Astrocyte (in vitro differentiated cells and primary cell): Measurements from ENCODE around the gene EXOC4. TPM values are rescaled to one million over a fixed set of nuclear protein-coding genes. Genes with fewer than 3 reads are reported as not detected.

ENCODE experiments used
- DNase-seq: peaks from one replicate; pipeline ENCODE4 v3.0.0-alpha.2; 2010; ENCODE audit warnings: low read depth
- FAIRE-seq: peaks from 2 replicates; lab custom pipeline; 2011; peaks lifted over from hg19 to GRCh38; lab: Jason Lieb, UNC
- H2AFZ ChIP-seq: 2 replicates; pipeline ENCODE4 v1.6.0; 2012; ENCODE audit warnings: low read depth, low read length, inconsistent platforms
- H3K27ac ChIP-seq: 2 replicates; pipeline ENCODE4 v1.5.1; 2011; ENCODE audit warnings: low read depth, low read length, inconsistent platforms
- H3K27me3 ChIP-seq: 2 replicates; pipeline ENCODE4 v1.6.0; 2011; ENCODE audit warnings: low read length, inconsistent platforms; ENCODE audit not compliant: insufficient read depth
- H3K36me3 ChIP-seq: 2 replicates; pipeline ENCODE4 v1.5.1; 2011; ENCODE audit warnings: low read length, inconsistent platforms; ENCODE audit not compliant: insufficient read depth
- H3K4me1 ChIP-seq: 2 replicates; pipeline ENCODE4 v1.5.1; 2011; ENCODE audit warnings: low read length, inconsistent platforms; ENCODE audit not compliant: insufficient read depth
- H3K4me2 ChIP-seq: 2 replicates; pipeline ENCODE4 v1.6.0; 2012; ENCODE audit warnings: low read length, inconsistent platforms
- H3K4me3 ChIP-seq: 2 replicates; pipeline ENCODE4 v1.5.1; 2011; ENCODE audit warnings: low read depth, mild to moderate bottlenecking, low read length, inconsistent platforms; ENCODE audit not compliant: insufficient read depth
- H3K79me2 ChIP-seq: 2 replicates; pipeline ENCODE4 v1.6.0; 2012; ENCODE audit warnings: mild to moderate bottlenecking, low read length, inconsistent platforms; ENCODE audit not compliant: insufficient read depth
- H3K9ac ChIP-seq: 2 replicates; pipeline ENCODE4 v1.6.0; 2012; ENCODE audit warnings: mild to moderate bottlenecking, low read length, inconsistent platforms
- H3K9me3 ChIP-seq: 2 replicates; pipeline ENCODE4 v1.5.1; 2012; ENCODE audit warnings: low read depth, mild to moderate bottlenecking, low read length, inconsistent platforms; ENCODE audit not compliant: insufficient read depth
- H4K20me1 ChIP-seq: 2 replicates; pipeline ENCODE4 v1.6.0; 2012; ENCODE audit warnings: low read length, inconsistent platforms; ENCODE audit not compliant: insufficient read depth
- H3K27ac Mint-ChIP-seq: one replicate; pipeline ENCODE4 v1.8.0; 2021; ENCODE audit warnings: mild to moderate bottlenecking, mixed read lengths; ENCODE audit not compliant: unreplicated experiment
- H3K27me3 Mint-ChIP-seq: one replicate; pipeline ENCODE4 v1.8.0; 2021; ENCODE audit warnings: low read depth, mixed read lengths; ENCODE audit not compliant: unreplicated experiment
- H3K36me3 Mint-ChIP-seq: one replicate; pipeline ENCODE4 v1.8.0; 2021; ENCODE audit warnings: low read depth, mixed read lengths; ENCODE audit not compliant: unreplicated experiment
- H3K4me1 Mint-ChIP-seq: one replicate; pipeline ENCODE4 v1.8.0; 2021; ENCODE audit warnings: low read depth, mixed read lengths; ENCODE audit not compliant: unreplicated experiment
- H3K4me3 Mint-ChIP-seq: one replicate; pipeline ENCODE4 v1.8.0; 2021; ENCODE audit warnings: mild to moderate bottlenecking, moderate library complexity, mixed read lengths; ENCODE audit not compliant: unreplicated experiment
- H3K9me3 Mint-ChIP-seq: one replicate; pipeline ENCODE4 v1.8.0; 2021; ENCODE audit warnings: mild to moderate bottlenecking, mixed read lengths; ENCODE audit not compliant: unreplicated experiment
- EZH2 ChIP-seq: IDR thresholded peaks from 2 replicates; pipeline ENCODE4 v1.6.1; 2012; ENCODE audit warnings: mild to moderate bottlenecking, low read length, inconsistent platforms; ENCODE audit not compliant: insufficient read depth
- total RNA-seq: library from RNA; stranded (reverse); gene quantifications from 2 replicates; pipeline ENCODE4 v1.2.1, GENCODE V29; 2021
- TF ChIP-seq, protein P1 (sequence below): IDR thresholded peaks from 2 replicates; pipeline ENCODE4 v1.5.1; 2011; ENCODE audit warnings: low read depth, mild to moderate bottlenecking, inconsistent platforms, low read length, moderate library complexity; ENCODE audit not compliant: insufficient read depth

Gene EXOC4
- total RNA-seq, 1 donor from 2014 or later: 57.5 TPM

DNA sequence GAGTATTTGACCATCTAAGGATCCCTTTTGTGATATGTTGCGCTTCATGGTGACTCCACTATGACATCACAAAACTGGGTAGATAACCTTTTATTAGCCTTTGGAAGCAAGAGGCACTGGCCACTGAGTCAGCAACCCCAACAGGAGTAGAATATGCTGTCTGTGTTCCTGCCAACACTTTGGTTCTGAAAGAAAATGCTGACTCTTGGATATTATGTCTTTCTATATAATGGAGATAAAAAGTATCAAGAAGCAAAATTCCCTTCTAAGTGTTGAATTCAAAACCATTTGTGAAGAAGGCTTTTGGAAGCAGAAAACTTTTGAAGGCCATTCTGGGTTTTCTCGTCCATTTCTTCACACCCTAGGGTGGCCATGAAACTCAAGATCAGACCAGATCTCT is 528.0 kb downstream of the EXOC4 start:
- no peaks in the 10 kb centered on the region for H3K27me3 ChIP-seq
- H3K4me1 Mint-ChIP-seq: no peaks in the 10 kb centered on the region
- H3K4me3 ChIP-seq: no peak overlapping the region
- H4K20me1 ChIP-seq: no peaks in the 10 kb centered on the region
- no peak overlapping the region for H2AFZ ChIP-seq
- H3K27ac ChIP-seq: no peak overlapping the region
- no peaks in the 10 kb centered on the region for H3K36me3 ChIP-seq
- H3K9ac ChIP-seq: no peak overlapping the region
- H3K9me3 Mint-ChIP-seq: no peaks in the 10 kb centered on the region
- no peaks in the 10 kb centered on the region for H3K9me3 ChIP-seq
- H3K4me3 Mint-ChIP-seq: no peak overlapping the region
- H3K36me3 Mint-ChIP-seq: peaks cover 3% of the 10 kb centered on the region
- TF ChIP-seq EZH2: no peak
- TF ChIP-seq, protein P1, sequence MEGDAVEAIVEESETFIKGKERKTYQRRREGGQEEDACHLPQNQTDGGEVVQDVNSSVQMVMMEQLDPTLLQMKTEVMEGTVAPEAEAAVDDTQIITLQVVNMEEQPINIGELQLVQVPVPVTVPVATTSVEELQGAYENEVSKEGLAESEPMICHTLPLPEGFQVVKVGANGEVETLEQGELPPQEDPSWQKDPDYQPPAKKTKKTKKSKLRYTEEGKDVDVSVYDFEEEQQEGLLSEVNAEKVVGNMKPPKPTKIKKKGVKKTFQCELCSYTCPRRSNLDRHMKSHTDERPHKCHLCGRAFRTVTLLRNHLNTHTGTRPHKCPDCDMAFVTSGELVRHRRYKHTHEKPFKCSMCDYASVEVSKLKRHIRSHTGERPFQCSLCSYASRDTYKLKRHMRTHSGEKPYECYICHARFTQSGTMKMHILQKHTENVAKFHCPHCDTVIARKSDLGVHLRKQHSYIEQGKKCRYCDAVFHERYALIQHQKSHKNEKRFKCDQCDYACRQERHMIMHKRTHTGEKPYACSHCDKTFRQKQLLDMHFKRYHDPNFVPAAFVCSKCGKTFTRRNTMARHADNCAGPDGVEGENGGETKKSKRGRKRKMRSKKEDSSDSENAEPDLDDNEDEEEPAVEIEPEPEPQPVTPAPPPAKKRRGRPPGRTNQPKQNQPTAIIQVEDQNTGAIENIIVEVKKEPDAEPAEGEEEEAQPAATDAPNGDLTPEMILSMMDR: no peak
- H3K4me1 ChIP-seq: no peaks in the 10 kb centered on the region
- no peak overlapping the region for H3K27ac Mint-ChIP-seq
- H3K4me2 ChIP-seq: no peak overlapping the region
- H3K79me2 ChIP-seq: no peaks in the 10 kb centered on the region
- no peaks in the 10 kb centered on the region for H3K27me3 Mint-ChIP-seq
- FAIRE-seq (no peak), DNase-seq (no peak)

DNA sequence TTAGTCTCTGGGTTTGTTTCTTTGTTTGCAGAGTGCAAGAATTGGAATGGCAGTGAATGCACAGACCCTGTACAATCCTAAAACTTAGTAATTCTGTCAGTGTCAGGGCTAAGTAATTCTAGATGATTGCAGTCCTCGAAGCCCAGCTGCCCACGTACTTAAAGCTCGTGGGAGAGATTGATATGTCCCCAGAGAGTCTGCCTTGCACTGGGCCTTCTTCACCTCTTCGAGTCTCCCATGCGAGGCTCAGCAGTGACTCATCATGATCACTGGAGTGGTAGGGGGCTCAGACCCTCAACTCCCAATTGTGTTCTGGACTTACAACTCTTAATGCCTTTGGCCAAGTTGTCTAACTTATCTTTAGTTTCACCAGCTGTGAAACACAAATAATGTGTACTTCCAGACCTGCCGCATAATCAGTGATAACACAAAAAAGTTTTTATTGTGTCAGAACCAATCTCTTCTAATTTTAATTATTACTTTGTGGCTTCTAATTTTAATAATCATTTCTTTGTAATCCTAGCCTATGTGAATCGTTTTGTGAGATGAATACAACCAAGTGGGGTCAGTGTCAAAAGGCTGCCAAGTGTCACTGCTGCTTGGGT is 528.7 kb downstream of the EXOC4 start:
- Histone ChIP-seq H3K4me2 (no peak overlapping the region), H2AFZ (no peak overlapping the region), H3K79me2 (no peaks in the 10 kb centered on the region), H3K4me3 (no peak overlapping the region), H3K9me3 (no peaks in the 10 kb centered on the region), H3K27me3 (no peaks in the 10 kb centered on the region), H4K20me1 (no peaks in the 10 kb centered on the region), H3K4me1 (no peaks in the 10 kb centered on the region), H3K9ac (no peak overlapping the region), H3K27ac (no peak overlapping the region), H3K36me3 (no peaks in the 10 kb centered on the region)
- TF ChIP-seq, protein P1: no peak
- no peak for TF ChIP-seq EZH2
- no peak for FAIRE-seq
- Mint-ChIP-seq H3K36me3 (peaks cover 3% of the 10 kb centered on the region), H3K27me3 (no peaks in the 10 kb centered on the region), H3K9me3 (no peaks in the 10 kb centered on the region), H3K4me3 (no peak overlapping the region), H3K27ac (no peak overlapping the region), H3K4me1 (no peaks in the 10 kb centered on the region)
- DNase-seq: no peak

DNA sequence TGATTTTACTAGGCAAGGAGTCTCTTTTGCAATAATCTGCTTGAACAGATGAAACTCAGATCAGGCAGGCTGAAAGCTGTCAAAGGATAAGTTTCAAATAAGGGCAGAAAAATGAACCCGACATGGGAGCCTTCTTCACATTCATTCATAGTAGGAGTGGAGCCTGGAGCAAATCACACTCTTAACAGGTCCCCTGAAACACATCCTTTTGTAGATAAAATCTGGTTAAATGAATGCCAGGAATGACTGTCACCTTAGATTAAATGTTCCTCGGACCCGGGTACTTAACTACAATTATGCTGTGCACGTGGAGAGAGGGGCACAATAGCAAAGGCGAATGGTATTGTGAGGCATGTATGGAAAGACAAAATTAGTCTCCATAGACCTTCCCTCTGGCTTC is 529.6 kb downstream of the EXOC4 start:
- H3K9me3 ChIP-seq: no peaks in the 10 kb centered on the region
- FAIRE-seq (no peak), DNase-seq (no peak)
- H3K27ac ChIP-seq: no peak overlapping the region
- no peak overlapping the region for H3K4me3 ChIP-seq
- no peaks in the 10 kb centered on the region for H3K79me2 ChIP-seq
- Mint-ChIP-seq H3K4me1 (no peaks in the 10 kb centered on the region), H3K36me3 (peaks cover 3% of the 10 kb centered on the region), H3K4me3 (no peak overlapping the region), H3K27ac (no peak overlapping the region), H3K27me3 (no peaks in the 10 kb centered on the region), H3K9me3 (no peaks in the 10 kb centered on the region)
- TF ChIP-seq, protein P1: no peak
- no peak for TF ChIP-seq EZH2
- no peaks in the 10 kb centered on the region for H4K20me1 ChIP-seq
- H3K4me2 ChIP-seq: no peak overlapping the region
- no peak overlapping the region for H2AFZ ChIP-seq
- no peaks in the 10 kb centered on the region for H3K36me3 ChIP-seq
- no peaks in the 10 kb centered on the region for H3K4me1 ChIP-seq
- no peak overlapping the region for H3K9ac ChIP-seq
- H3K27me3 ChIP-seq: no peaks in the 10 kb centered on the region
